Measurements from ENCODE around the gene SLC44A4.

- TF ChIP-seq CTCF (IDR thresholded peaks at IDR 0.05; ENCODE audit: low read depth, low read length) (no peak), EZH2phosphoT487 (IDR thresholded peaks at IDR 0.05; ENCODE audit: low read depth) (no peak)
Measured at GRCh38 chr6:31882344-31882743, 3.5 kb upstream of the SLC44A4 start.

Measured in OCI-LY3 (cell line).